WTC11 (cell line): ENCODE data around the gene FRG2B. TPM values are rescaled to one million over a fixed set of nuclear protein-coding genes. Genes with fewer than 3 reads are reported as not detected.
"Not testable (repeated sequence)": the region's sequence is repeated elsewhere in the genome, so short reads cannot be mapped to it uniquely, and the experiment has no call there.

Experiments used
- ATAC-seq: fragments of 200-7000 bp; cut with Tn5 transposase; 2 replicates; pipeline ENCODE4 v1.10.0; 2021; ENCODE audit warnings: mild to moderate bottlenecking, moderate library complexity
- CTCF ChIA-PET: fragments of 300-600 bp; sonication (Branson Sonifier 250); formaldehyde crosslinking; loops from one replicate; lab custom pipeline; 2021; ENCODE audit warnings: antibody characterized with exemption; lab: Charles Lee
- POLR2A ChIA-PET: fragments of 350-600 bp; sonication (Branson Sonifier 250); formaldehyde crosslinking; loops from one replicate; lab custom pipeline; 2021; ENCODE audit warnings: antibody characterized with exemption; lab: Charles Lee
- DNase-seq: peaks from one replicate; pipeline ENCODE4 v3.0.0; 2021; ENCODE audit warnings: low spot score
- H3K27ac Mint-ChIP-seq: 2 replicates; pipeline ENCODE4 v1.8.0; 2021; ENCODE audit warnings: mixed read lengths
- H3K27me3 Mint-ChIP-seq: 2 replicates; pipeline ENCODE4 v1.8.0; 2021; ENCODE audit warnings: low read depth, mild to moderate bottlenecking, moderate library complexity, mixed read lengths
- H3K36me3 Mint-ChIP-seq: 2 replicates; pipeline ENCODE4 v1.8.0; 2021; ENCODE audit warnings: mixed read lengths
- H3K4me1 Mint-ChIP-seq: 2 replicates; pipeline ENCODE4 v1.8.0; 2022; ENCODE audit warnings: mixed read lengths
- H3K4me3 Mint-ChIP-seq: 2 replicates; pipeline ENCODE4 v1.8.0; 2021; ENCODE audit warnings: mild to moderate bottlenecking, moderate library complexity, mixed read lengths
- H3K9me3 Mint-ChIP-seq: 2 replicates; pipeline ENCODE4 v1.8.0; 2021; ENCODE audit warnings: mixed read lengths
- EMX1 ChIP-seq: fragments of 250-450 bp; sonication (Bioruptor Pico); IDR thresholded peaks from 2 replicates; pipeline ENCODE4 v1.8.0; 2021; ENCODE audit warnings: mild to moderate bottlenecking
- FOXK1 ChIP-seq: sonication (generic); formaldehyde crosslinking; IDR thresholded peaks from 2 replicates; pipeline ENCODE4 v1.8.0; 2022; ENCODE audit warnings: mild to moderate bottlenecking, moderate library complexity, missing genetic modification reagents
- GABPB1 ChIP-seq: sonication (generic); formaldehyde crosslinking; IDR thresholded peaks from 2 replicates; pipeline ENCODE4 v1.8.1; 2023; ENCODE audit warnings: mild to moderate bottlenecking, missing genetic modification reagents
- GRHL2 ChIP-seq: fragments of 250-450 bp; sonication (Bioruptor Pico); IDR thresholded peaks from 2 replicates; pipeline ENCODE4 v1.8.0; 2022; ENCODE audit warnings: mild to moderate bottlenecking, moderate library complexity; ENCODE audit not compliant: insufficient replicate concordance, severe bottlenecking
- HMGA2 ChIP-seq: fragments of 250-450 bp; sonication (Bioruptor Pico); IDR thresholded peaks from 2 replicates; pipeline ENCODE4 v1.4.0; 2021; ENCODE audit warnings: mild to moderate bottlenecking, moderate library complexity
- IRF2 ChIP-seq: sonication (generic); formaldehyde crosslinking; IDR thresholded peaks from 2 replicates; pipeline ENCODE4 v1.8.0; 2022; ENCODE audit warnings: low read depth, missing genetic modification reagents, borderline replicate concordance
- JAZF1 ChIP-seq: fragments of 250-450 bp; sonication (Bioruptor Pico); IDR thresholded peaks from 2 replicates; pipeline ENCODE4 v1.9.0; 2021; ENCODE audit warnings: moderate library complexity, mild to moderate bottlenecking, inconsistent platforms
- KAT7 ChIP-seq: sonication (generic); formaldehyde crosslinking; IDR thresholded peaks from 2 replicates; pipeline ENCODE4 v1.8.1; 2023; ENCODE audit warnings: missing genetic modification reagents, mild to moderate bottlenecking, borderline replicate concordance
- MXD4 ChIP-seq: fragments of 250-450 bp; sonication (Bioruptor Pico); IDR thresholded peaks from 2 replicates; pipeline ENCODE4 v1.8.0; 2021; ENCODE audit warnings: mild to moderate bottlenecking, moderate library complexity, borderline replicate concordance
- NR3C1 ChIP-seq: sonication (generic); formaldehyde crosslinking; conservative IDR thresholded peaks from 2 replicates; pipeline ENCODE4 v1.8.1; 2023; ENCODE audit warnings: low read depth, mild to moderate bottlenecking, missing genetic modification reagents
- PRRX2 ChIP-seq: fragments of 250-450 bp; sonication (Bioruptor Pico); IDR thresholded peaks from 2 replicates; pipeline ENCODE4 v1.8.0; 2021; ENCODE audit warnings: mild to moderate bottlenecking
- SMAD3 ChIP-seq: sonication (generic); formaldehyde crosslinking; IDR thresholded peaks from 2 replicates; pipeline ENCODE4 v1.8.0; 2022; ENCODE audit warnings: missing genetic modification reagents, mild to moderate bottlenecking, borderline replicate concordance
- TEAD4 ChIP-seq: sonication (generic); formaldehyde crosslinking; IDR thresholded peaks from 2 replicates; pipeline ENCODE4 v1.8.0; 2022; ENCODE audit warnings: mild to moderate bottlenecking, missing genetic modification reagents
- ZBTB21 ChIP-seq: sonication (generic); formaldehyde crosslinking; IDR thresholded peaks from 2 replicates; pipeline ENCODE4 v1.8.1; 2023; ENCODE audit warnings: mild to moderate bottlenecking, missing genetic modification reagents, borderline replicate concordance
- ZNF263 ChIP-seq: sonication (generic); formaldehyde crosslinking; IDR thresholded peaks from 2 replicates; pipeline ENCODE4 v1.8.1; 2022; ENCODE audit warnings: low read depth, mild to moderate bottlenecking, moderate library complexity, missing genetic modification reagents
- ZNF281 ChIP-seq: sonication (generic); formaldehyde crosslinking; IDR thresholded peaks from 2 replicates; pipeline ENCODE4 v1.8.0; 2023; ENCODE audit warnings: mild to moderate bottlenecking, missing genetic modification reagents
- ZNF416 ChIP-seq: fragments of 250-450 bp; sonication (Bioruptor Pico); IDR thresholded peaks from 2 replicates; pipeline ENCODE4 v1.9.0; 2021; ENCODE audit warnings: mild to moderate bottlenecking, inconsistent platforms
- total RNA-seq: library from RNA; stranded (reverse); gene quantifications from 3 replicates; pipeline ENCODE4 v1.2.3, GENCODE V29; 2021
- TF ChIP-seq, protein P1 (sequence below): sonication (generic); formaldehyde crosslinking; IDR thresholded peaks from 2 replicates; pipeline ENCODE4 v1.8.0; 2022; ENCODE audit warnings: mild to moderate bottlenecking, missing genetic modification reagents
- TF ChIP-seq, protein P2 (sequence below): fragments of 250-450 bp; sonication (Bioruptor Pico); IDR thresholded peaks from 2 replicates; pipeline ENCODE4 v1.9.0; 2021; ENCODE audit warnings: mild to moderate bottlenecking

FRG2B gene
- total RNA-seq, 1 experiment from 2014 or later = not detected

DNA sequence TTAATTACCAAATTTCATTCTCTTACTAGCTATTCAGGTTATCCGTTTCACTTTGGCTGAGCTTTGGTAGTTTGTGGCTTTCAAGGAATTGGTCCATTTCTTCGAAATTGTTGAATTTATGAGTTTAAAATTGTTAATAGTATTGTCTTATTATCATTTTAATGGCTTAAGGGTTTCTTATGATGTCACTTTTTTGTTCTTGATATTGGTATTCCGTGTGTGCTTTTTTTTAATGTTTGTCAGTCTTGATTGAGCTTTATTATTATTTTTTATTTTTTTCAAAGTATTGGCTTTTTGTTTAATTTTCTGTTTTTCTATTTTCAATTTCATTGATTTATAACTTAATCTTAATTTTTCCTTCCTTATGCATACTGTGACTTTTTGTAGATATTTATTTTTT is 25.9 kb downstream of the FRG2B start:
- H3K4me3 Mint-ChIP-seq = no peak overlapping the region
- POLR2A ChIA-PET = no interaction called here
- peaks cover 66% of the 10 kb centered on the region for H3K36me3 Mint-ChIP-seq
- H3K4me1 Mint-ChIP-seq = no peaks in the 10 kb centered on the region
- peaks cover 10% of the 10 kb centered on the region; the same call in 1 of the 2 replicates for H3K27me3 Mint-ChIP-seq
- CTCF ChIA-PET = no interaction called here
- no peak for ATAC-seq
- peaks cover 97% of the 10 kb centered on the region for H3K9me3 Mint-ChIP-seq
- no peak for DNase-seq
- H3K27ac Mint-ChIP-seq = no peak overlapping the region
- TF ChIP-seq KAT7 (CRISPR knock-in tag) (no peak), ZNF263 (CRISPR knock-in tag) (no peak), PRRX2 (CRISPR knock-in tag) (no peak), ZNF416 (CRISPR knock-in tag) (no peak), ZNF281 (CRISPR knock-in tag) (no peak), MXD4 (CRISPR knock-in tag) (no peak), IRF2 (CRISPR knock-in tag) (no peak)

GRCh38 chr10:133599869-133600268 is 26.7 kb downstream of the FRG2B start:
- ATAC-seq, DNase-seq, CTCF ChIA-PET, H3K4me1 Mint-ChIP-seq, H3K4me3 Mint-ChIP-seq, H3K27ac Mint-ChIP-seq: not testable (repeated sequence)
- Mint-ChIP-seq H3K36me3 (peaks cover 72% of the 10 kb centered on the region), H3K27me3 (peaks cover 10% of the 10 kb centered on the region; the same call in 1 of the 2 replicates), H3K9me3 (peaks cover 97% of the 10 kb centered on the region)
- POLR2A ChIA-PET = interaction anchor here (0.7 kb wide), 1 partner anchor 181 kb away, joined by 3 read pairs; no protein-coding TSS in a partner anchor

DNA sequence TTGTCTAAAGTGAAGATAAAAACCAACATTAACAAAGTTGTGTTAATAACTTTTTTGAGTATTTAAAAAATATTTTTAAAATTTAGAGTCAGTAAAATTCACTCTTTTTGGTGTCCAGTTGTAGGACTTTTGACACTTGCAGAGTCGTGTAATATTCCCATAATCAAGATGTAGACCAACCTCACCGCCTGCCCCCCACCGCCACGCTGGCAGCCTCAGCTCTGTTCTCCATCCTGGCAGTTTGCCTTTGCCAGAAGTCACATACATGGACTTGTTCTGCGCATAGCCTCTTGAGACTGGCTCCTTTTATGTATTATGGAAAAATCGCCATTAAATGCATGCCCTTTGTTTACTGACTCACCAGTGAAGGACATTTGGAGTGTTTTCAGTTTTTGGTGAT is 33.9 kb downstream of the FRG2B start:
- Mint-ChIP-seq H3K27ac (no peak overlapping the region), H3K4me1 (no peaks in the 10 kb centered on the region), H3K27me3 (peaks cover 10% of the 10 kb centered on the region)
- TF ChIP-seq, protein P1, sequence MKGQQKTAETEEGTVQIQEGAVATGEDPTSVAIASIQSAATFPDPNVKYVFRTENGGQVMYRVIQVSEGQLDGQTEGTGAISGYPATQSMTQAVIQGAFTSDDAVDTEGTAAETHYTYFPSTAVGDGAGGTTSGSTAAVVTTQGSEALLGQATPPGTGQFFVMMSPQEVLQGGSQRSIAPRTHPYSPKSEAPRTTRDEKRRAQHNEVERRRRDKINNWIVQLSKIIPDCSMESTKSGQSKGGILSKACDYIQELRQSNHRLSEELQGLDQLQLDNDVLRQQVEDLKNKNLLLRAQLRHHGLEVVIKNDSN (CRISPR knock-in tag) = no peak
- TF ChIP-seq NR3C1 (no peak), FOXK1 (CRISPR knock-in tag) (no peak), GRHL2 (CRISPR knock-in tag) (no peak), SMAD3 (CRISPR knock-in tag) (no peak), HMGA2 (no peak), GABPB1 (CRISPR knock-in tag) (no peak)
- TF ChIP-seq, all 79 proteins: peak for 0
- CTCF ChIA-PET = no interaction called here
- ATAC-seq (no peak), DNase-seq (no peak)
- Mint-ChIP-seq H3K4me3 (no peak overlapping the region), H3K9me3 (peaks cover 77% of the 10 kb centered on the region), H3K36me3 (peaks cover 63% of the 10 kb centered on the region)
- POLR2A ChIA-PET = no interaction called here

DNA sequence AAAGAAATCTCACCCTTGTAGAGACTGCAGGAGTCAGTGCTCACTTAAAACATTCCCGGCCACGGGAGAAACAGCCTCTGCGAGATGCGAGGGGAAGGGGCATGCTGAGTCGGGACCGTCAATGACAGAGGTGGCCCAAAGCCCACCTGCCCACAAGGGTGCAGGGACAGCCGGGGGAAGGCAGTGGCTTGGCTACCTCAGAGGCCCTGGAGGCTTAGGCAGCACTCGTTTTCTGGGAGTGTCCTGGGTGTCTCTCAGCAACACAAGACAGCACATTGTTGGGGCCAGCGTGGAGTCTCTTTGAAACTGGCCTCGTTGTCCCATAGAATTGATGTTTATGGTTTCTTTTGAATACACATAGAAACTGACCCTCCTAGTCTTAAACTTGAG is 35.6 kb downstream of the FRG2B start:
- H3K36me3 Mint-ChIP-seq = peaks cover 58% of the 10 kb centered on the region
- no peak for DNase-seq
- ChIA-PET CTCF (no interaction called here), POLR2A (no interaction called here)
- no peak overlapping the region for H3K4me3 Mint-ChIP-seq
- no peaks in the 10 kb centered on the region for H3K4me1 Mint-ChIP-seq
- no peak overlapping the region for H3K27ac Mint-ChIP-seq
- H3K9me3 Mint-ChIP-seq = peaks cover 72% of the 10 kb centered on the region
- H3K27me3 Mint-ChIP-seq = peaks cover 8% of the 10 kb centered on the region
- ATAC-seq = no peak
- TF ChIP-seq TEAD4 (no peak), ZNF281 (CRISPR knock-in tag) (no peak), JAZF1 (CRISPR knock-in tag) (no peak), ZBTB21 (CRISPR knock-in tag) (no peak), EMX1 (no peak), ZNF416 (CRISPR knock-in tag) (no peak), KAT7 (CRISPR knock-in tag) (no peak)
- TF ChIP-seq, protein P2, sequence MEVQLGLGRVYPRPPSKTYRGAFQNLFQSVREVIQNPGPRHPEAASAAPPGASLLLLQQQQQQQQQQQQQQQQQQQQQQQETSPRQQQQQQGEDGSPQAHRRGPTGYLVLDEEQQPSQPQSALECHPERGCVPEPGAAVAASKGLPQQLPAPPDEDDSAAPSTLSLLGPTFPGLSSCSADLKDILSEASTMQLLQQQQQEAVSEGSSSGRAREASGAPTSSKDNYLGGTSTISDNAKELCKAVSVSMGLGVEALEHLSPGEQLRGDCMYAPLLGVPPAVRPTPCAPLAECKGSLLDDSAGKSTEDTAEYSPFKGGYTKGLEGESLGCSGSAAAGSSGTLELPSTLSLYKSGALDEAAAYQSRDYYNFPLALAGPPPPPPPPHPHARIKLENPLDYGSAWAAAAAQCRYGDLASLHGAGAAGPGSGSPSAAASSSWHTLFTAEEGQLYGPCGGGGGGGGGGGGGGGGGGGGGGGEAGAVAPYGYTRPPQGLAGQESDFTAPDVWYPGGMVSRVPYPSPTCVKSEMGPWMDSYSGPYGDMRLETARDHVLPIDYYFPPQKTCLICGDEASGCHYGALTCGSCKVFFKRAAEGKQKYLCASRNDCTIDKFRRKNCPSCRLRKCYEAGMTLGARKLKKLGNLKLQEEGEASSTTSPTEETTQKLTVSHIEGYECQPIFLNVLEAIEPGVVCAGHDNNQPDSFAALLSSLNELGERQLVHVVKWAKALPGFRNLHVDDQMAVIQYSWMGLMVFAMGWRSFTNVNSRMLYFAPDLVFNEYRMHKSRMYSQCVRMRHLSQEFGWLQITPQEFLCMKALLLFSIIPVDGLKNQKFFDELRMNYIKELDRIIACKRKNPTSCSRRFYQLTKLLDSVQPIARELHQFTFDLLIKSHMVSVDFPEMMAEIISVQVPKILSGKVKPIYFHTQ = no peak
